ENCODE data around the gene CEP83. TPM values are rescaled to one million over a fixed set of nuclear protein-coding genes. Genes with fewer than 3 reads are reported as not detected.
A peak's percentile ranks its signal among the peaks of the same experiment; 100 is the strongest.

The CEP83 gene
- total and polyA plus RNA-seq, 10 donors: 6.8 to 29.0 (median 14.0) TPM

- 63 to 86% (median 77%) methylated on average over 1 of the region's 1 CpG for WGBS, 5 donors
- no peak for DNase-seq
- no peak overlapping the region for H3K4me3 ChIP-seq
- H3K27ac ChIP-seq: no peak overlapping the region
- intact Hi-C loops (cut with DNase I; ENCODE audit: low total_unique reads): loop anchor here (10.0 kb wide), 1 partner anchor 299 kb away; no protein-coding TSS in a partner anchor
- peaks cover 0 to 16% (median 3%) of the 10 kb centered on the region in 6 donors for H3K4me1 ChIP-seq
- peaks cover 0 to 5% (median 0%) of the 10 kb centered on the region in 6 donors for H3K36me3 ChIP-seq
- no peaks in the 10 kb centered on the region for H3K27me3 ChIP-seq (replicated peaks in 1 of 7)
- peaks cover 0 to 35% (median 28%) of the 10 kb centered on the region in 8 donors for H3K9me3 ChIP-seq
- no peak for TF ChIP-seq CTCF (IDR thresholded peaks at IDR 0.05 in 8 of 11, conservative IDR thresholded peaks at IDR 0.05 in 3 of 11)
- TF ChIP-seq POLR2AphosphoS5 (IDR thresholded peaks at IDR 0.05): no peak
- no peak for TF ChIP-seq POLR2A (IDR thresholded peaks at IDR 0.05)
Observed at GRCh38 chr12:94433744-94434143, 25.9 kb downstream of the CEP83 start.

DNA sequence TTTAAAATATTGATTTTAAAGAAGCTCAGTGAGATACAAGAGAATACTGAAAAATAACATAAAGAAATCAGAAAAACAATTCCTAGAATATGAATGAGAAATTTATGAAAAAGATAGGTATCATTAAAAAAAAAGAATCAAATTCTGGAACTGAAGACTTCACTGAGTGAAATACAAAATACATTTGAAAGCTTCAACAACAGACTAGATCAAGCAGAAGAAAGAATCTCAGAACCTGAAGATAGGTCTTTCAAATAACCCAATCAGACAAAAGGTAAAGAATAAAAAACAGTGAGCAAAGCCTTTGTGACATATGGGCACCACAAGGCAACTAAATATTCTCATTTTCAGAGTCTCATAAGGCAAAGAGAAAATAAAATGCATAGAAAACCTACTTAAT, 29.4 kb downstream of the CEP83 start:
- DNase-seq: no peak
- Histone ChIP-seq H3K27ac (no peak overlapping the region), H3K9me3 (peaks cover 0 to 34% (median 28%) of the 10 kb centered on the region in 8 donors), H3K4me3 (no peak overlapping the region), H3K4me1 (peaks cover 0 to 8% (median 2%) of the 10 kb centered on the region in 6 donors), H3K27me3 (replicated peaks in 1 of 7) (no peaks in the 10 kb centered on the region), H3K36me3 (peaks cover 0 to 5% (median 0%) of the 10 kb centered on the region in 6 donors)
- TF ChIP-seq POLR2A (IDR thresholded peaks at IDR 0.05) (no peak), CTCF (IDR thresholded peaks at IDR 0.05 in 8 of 11, conservative IDR thresholded peaks at IDR 0.05 in 3 of 11) (no peak), POLR2AphosphoS5 (IDR thresholded peaks at IDR 0.05) (no peak)
- intact Hi-C loops (cut with DNase I; ENCODE audit: low total_unique reads): loop anchor here (10.0 kb wide), 1 partner anchor 296 kb away; no protein-coding TSS in a partner anchor

- intact Hi-C loops (cut with DNase I; ENCODE audit: low total_unique reads): loop anchor here (10.0 kb wide), 1 partner anchor 295 kb away; no protein-coding TSS in a partner anchor
- Histone ChIP-seq H3K9me3 (peaks cover 0 to 36% (median 28%) of the 10 kb centered on the region in 8 donors), H3K4me3 (no peak overlapping the region), H3K27me3 (replicated peaks in 1 of 7) (no peaks in the 10 kb centered on the region), H3K4me1 (peaks cover 0 to 7% (median 0%) of the 10 kb centered on the region in 6 donors), H3K27ac (no peak overlapping the region), H3K36me3 (peaks cover 0 to 6% (median 0%) of the 10 kb centered on the region in 6 donors)
- DNase-seq: peak; percentile 24
- TF ChIP-seq POLR2A (IDR thresholded peaks at IDR 0.05) (no peak), POLR2AphosphoS5 (IDR thresholded peaks at IDR 0.05) (no peak), CTCF (IDR thresholded peaks at IDR 0.05 in 8 of 11, conservative IDR thresholded peaks at IDR 0.05 in 3 of 11) (no peak)
Observed at GRCh38 chr12:94429633-94430032, 30.0 kb downstream of the CEP83 start.

DNA sequence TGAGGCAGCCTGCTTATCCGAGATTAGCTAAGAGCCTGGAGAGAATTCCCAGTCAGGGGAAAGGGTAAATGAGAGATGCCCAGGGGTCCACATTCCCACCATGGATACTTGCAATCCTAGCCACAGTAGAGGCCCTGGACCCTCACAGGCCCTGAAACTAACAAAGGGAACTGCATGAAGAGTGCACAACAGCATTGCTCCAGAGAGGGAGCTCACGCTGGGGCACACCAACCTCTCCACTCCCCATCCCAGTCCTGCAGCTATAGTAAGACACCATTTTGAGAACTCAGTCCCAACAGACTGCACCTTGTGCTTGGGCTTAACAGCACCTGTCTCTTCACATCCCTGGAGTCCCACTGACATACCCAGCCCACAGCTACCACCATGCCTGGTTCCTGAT, 30.5 kb downstream of the CEP83 start:
- 93 to 100% (median 98%) methylated on average over 2 of the region's 2 CpGs for WGBS, 5 donors
- no peaks in the 10 kb centered on the region for H3K27me3 ChIP-seq (replicated peaks in 1 of 7)
- intact Hi-C loops (cut with DNase I; ENCODE audit: low total_unique reads): no loop called here

More for the DNA sequence above, 30.5 kb downstream of the CEP83 start:
- peaks cover 0 to 7% (median 0%) of the 10 kb centered on the region in 6 donors for H3K4me1 ChIP-seq
- no peak overlapping the region for H3K27ac ChIP-seq
- TF ChIP-seq POLR2AphosphoS5 (IDR thresholded peaks at IDR 0.05) (no peak), POLR2A (IDR thresholded peaks at IDR 0.05) (no peak), CTCF (IDR thresholded peaks at IDR 0.05 in 8 of 11, conservative IDR thresholded peaks at IDR 0.05 in 3 of 11) (no peak)
- H3K36me3 ChIP-seq: peaks cover 0 to 10% (median 0%) of the 10 kb centered on the region in 6 donors
- DNase-seq: no peak
- H3K4me3 ChIP-seq: no peak overlapping the region
- peaks cover 0 to 38% (median 28%) of the 10 kb centered on the region in 8 donors for H3K9me3 ChIP-seq

All from spleen (tissue), 11 donors.